Measurements from ENCODE around the gene WDR70.

The WDR70 gene

DNA sequence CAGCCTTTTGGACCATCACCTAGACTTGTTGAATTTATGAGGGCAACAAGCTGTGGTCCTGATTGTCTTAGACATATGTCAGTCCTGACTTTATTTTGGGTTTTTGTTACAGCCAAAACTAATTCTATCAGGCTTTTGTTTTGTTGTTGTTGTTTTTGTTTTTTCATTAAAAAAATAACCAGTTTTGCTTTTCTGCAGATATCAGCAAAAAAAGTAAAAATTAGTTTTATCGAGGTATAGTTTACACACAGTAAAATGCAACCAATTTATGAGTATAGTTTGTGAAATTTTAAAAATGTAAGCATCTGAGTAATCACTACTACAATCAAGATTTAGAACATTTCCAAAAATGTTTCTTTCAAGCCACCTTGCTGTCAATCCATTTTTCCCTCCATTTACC lies 48.9 kb downstream of the WDR70 start (continued):
- TF ChIP-seq, protein P1, sequence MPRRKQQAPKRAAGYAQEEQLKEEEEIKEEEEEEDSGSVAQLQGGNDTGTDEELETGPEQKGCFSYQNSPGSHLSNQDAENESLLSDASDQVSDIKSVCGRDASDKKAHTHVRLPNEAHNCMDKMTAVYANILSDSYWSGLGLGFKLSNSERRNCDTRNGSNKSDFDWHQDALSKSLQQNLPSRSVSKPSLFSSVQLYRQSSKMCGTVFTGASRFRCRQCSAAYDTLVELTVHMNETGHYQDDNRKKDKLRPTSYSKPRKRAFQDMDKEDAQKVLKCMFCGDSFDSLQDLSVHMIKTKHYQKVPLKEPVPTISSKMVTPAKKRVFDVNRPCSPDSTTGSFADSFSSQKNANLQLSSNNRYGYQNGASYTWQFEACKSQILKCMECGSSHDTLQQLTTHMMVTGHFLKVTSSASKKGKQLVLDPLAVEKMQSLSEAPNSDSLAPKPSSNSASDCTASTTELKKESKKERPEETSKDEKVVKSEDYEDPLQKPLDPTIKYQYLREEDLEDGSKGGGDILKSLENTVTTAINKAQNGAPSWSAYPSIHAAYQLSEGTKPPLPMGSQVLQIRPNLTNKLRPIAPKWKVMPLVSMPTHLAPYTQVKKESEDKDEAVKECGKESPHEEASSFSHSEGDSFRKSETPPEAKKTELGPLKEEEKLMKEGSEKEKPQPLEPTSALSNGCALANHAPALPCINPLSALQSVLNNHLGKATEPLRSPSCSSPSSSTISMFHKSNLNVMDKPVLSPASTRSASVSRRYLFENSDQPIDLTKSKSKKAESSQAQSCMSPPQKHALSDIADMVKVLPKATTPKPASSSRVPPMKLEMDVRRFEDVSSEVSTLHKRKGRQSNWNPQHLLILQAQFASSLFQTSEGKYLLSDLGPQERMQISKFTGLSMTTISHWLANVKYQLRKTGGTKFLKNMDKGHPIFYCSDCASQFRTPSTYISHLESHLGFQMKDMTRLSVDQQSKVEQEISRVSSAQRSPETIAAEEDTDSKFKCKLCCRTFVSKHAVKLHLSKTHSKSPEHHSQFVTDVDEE (CRISPR knock-in tag; IDR thresholded peaks at IDR 0.05): no peak

DNA sequence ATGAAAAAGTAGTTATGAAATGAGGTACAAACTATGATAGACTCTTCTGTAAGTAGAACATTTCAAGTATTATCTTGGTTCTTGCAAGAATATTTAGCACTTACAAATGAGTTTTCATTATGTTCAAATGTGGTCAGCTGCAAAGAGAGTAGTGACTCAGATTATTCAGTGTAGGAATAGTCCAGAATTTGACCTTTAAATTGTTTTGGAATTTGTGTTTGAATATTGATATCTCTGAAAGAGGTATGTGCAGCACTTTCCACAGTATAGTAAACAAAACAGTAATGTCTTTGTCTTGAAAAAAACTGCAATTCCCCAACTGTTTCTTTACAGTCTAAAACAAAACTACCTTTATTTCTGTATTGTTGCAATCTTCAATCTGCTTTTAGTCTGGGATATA lies 56.1 kb downstream of the WDR70 start:
- ATAC-seq: no peak
- TF ChIP-seq ZFP3 (CRISPR knock-in tag; IDR thresholded peaks at IDR 0.05): no peak
- TF ChIP-seq ESRRG (CRISPR knock-in tag; IDR thresholded peaks at IDR 0.05): no peak
- no peak for TF ChIP-seq ISL1 (CRISPR knock-in tag; IDR thresholded peaks at IDR 0.05)
- TF ChIP-seq ZNF8 (CRISPR knock-in tag; IDR thresholded peaks at IDR 0.05): no peak
- no peak for TF ChIP-seq TCF4 (CRISPR knock-in tag; IDR thresholded peaks at IDR 0.05; ENCODE audit: borderline replicate concordance)
- no peak for TF ChIP-seq PPARA (CRISPR knock-in tag; IDR thresholded peaks at IDR 0.05; ENCODE audit: borderline replicate concordance)
- TF ChIP-seq SNAI2 (CRISPR knock-in tag; IDR thresholded peaks at IDR 0.05): no peak
- TF ChIP-seq, protein P2, sequence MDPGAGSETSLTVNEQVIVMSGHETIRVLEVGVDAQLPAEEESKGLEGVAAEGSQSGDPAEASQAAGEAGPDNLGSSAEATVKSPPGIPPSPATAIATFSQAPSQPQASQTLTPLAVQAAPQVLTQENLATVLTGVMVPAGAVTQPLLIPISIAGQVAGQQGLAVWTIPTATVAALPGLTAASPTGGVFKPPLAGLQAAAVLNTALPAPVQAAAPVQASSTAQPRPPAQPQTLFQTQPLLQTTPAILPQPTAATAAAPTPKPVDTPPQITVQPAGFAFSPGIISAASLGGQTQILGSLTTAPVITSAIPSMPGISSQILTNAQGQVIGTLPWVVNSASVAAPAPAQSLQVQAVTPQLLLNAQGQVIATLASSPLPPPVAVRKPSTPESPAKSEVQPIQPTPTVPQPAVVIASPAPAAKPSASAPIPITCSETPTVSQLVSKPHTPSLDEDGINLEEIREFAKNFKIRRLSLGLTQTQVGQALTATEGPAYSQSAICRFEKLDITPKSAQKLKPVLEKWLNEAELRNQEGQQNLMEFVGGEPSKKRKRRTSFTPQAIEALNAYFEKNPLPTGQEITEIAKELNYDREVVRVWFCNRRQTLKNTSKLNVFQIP (CRISPR knock-in tag; IDR thresholded peaks at IDR 0.05; ENCODE audit: borderline replicate concordance, low read depth): no peak
- no peak for TF ChIP-seq GLIS3 (CRISPR knock-in tag; IDR thresholded peaks at IDR 0.05)
- TF ChIP-seq ARNTL (CRISPR knock-in tag; IDR thresholded peaks at IDR 0.05; ENCODE audit: borderline replicate concordance, low read depth): no peak
- TF ChIP-seq, protein P3, sequence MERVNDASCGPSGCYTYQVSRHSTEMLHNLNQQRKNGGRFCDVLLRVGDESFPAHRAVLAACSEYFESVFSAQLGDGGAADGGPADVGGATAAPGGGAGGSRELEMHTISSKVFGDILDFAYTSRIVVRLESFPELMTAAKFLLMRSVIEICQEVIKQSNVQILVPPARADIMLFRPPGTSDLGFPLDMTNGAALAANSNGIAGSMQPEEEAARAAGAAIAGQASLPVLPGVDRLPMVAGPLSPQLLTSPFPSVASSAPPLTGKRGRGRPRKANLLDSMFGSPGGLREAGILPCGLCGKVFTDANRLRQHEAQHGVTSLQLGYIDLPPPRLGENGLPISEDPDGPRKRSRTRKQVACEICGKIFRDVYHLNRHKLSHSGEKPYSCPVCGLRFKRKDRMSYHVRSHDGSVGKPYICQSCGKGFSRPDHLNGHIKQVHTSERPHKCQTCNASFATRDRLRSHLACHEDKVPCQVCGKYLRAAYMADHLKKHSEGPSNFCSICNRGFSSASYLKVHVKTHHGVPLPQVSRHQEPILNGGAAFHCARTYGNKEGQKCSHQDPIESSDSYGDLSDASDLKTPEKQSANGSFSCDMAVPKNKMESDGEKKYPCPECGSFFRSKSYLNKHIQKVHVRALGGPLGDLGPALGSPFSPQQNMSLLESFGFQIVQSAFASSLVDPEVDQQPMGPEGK (CRISPR knock-in tag; IDR thresholded peaks at IDR 0.05; ENCODE audit: borderline replicate concordance): no peak
- TF ChIP-seq ZNF70 (CRISPR knock-in tag; IDR thresholded peaks at IDR 0.05): no peak
- TF ChIP-seq TOX (CRISPR knock-in tag; IDR thresholded peaks at IDR 0.05; ENCODE audit: borderline replicate concordance): no peak
- TF ChIP-seq, protein P4, sequence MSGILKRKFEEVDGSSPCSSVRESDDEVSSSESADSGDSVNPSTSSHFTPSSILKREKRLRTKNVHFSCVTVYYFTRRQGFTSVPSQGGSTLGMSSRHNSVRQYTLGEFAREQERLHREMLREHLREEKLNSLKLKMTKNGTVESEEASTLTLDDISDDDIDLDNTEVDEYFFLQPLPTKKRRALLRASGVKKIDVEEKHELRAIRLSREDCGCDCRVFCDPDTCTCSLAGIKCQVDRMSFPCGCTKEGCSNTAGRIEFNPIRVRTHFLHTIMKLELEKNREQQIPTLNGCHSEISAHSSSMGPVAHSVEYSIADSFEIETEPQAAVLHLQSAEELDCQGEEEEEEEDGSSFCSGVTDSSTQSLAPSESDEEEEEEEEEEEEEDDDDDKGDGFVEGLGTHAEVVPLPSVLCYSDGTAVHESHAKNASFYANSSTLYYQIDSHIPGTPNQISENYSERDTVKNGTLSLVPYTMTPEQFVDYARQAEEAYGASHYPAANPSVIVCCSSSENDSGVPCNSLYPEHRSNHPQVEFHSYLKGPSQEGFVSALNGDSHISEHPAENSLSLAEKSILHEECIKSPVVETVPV (CRISPR knock-in tag; IDR thresholded peaks at IDR 0.05): no peak
- TF ChIP-seq, protein P5, sequence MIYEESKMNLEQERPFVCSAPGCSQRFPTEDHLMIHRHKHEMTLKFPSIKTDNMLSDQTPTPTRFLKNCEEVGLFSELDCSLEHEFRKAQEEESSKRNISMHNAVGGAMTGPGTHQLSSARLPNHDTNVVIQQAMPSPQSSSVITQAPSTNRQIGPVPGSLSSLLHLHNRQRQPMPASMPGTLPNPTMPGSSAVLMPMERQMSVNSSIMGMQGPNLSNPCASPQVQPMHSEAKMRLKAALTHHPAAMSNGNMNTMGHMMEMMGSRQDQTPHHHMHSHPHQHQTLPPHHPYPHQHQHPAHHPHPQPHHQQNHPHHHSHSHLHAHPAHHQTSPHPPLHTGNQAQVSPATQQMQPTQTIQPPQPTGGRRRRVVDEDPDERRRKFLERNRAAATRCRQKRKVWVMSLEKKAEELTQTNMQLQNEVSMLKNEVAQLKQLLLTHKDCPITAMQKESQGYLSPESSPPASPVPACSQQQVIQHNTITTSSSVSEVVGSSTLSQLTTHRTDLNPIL (CRISPR knock-in tag; IDR thresholded peaks at IDR 0.05; ENCODE audit: low read depth): no peak
- no peak for TF ChIP-seq ZC3H10 (CRISPR knock-in tag; IDR thresholded peaks at IDR 0.05)
- no peak for TF ChIP-seq RARB (CRISPR knock-in tag; IDR thresholded peaks at IDR 0.05)

DNA sequence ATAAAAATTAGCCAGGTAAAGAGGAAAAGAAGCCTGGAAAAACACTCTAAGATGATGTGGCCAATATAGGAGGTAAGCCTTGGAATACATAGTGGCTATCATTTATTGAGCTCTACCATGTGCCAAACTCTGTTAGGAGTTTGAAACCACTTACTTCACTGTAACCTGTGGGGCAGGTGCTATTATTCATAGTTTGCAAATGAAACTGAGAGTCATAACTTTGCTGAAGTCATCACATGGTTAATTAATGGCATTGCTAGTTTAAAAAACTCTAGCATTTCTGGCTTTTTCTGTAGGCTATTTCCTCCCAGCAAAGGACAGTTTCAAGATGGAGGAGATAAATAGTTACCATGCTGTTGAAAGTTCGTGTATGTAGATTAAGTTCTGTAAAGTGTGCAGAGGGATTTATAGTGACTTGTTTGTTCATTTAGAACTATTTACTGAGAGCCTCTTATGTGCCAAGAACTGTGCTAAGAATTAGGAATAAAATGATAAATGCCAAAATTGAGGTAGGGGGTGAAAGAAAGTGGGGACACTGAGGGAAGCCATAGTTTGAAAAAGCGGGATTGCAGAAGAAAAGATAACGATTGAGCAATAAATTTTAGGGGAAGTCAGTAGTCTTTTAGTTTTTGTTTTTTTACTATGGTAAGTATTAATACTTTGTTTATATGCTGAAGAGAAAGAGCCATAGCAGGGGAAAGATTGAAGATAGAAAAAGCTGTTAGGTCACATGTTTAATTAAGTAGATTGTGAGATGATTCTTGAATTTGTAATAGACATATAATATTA lies 57.2 kb downstream of the WDR70 start:
- TF ChIP-seq ZNF565 (CRISPR knock-in tag; conservative IDR thresholded peaks at IDR 0.05; ENCODE audit: low read depth) (no peak), ZFP30 (CRISPR knock-in tag; IDR thresholded peaks at IDR 0.05) (no peak), RARB (CRISPR knock-in tag; IDR thresholded peaks at IDR 0.05) (no peak), ISL1 (CRISPR knock-in tag; IDR thresholded peaks at IDR 0.05) (no peak)
- TF ChIP-seq, protein P3 (CRISPR knock-in tag; IDR thresholded peaks at IDR 0.05; ENCODE audit: borderline replicate concordance): no peak
- TF ChIP-seq, protein P1 (CRISPR knock-in tag; IDR thresholded peaks at IDR 0.05): no peak

More for the DNA sequence above, 57.2 kb downstream of the WDR70 start:
- ATAC-seq: no peak
